Endothelial cell of umbilical vein (primary cell): ENCODE results near the gene RPSA. TPM values are rescaled to one million over a fixed set of nuclear protein-coding genes. Genes with fewer than 3 reads are reported as not detected.

Experiments
- BruUV-seq: library from RNA; stranded (reverse); fragments of 400-500 nt; replicated peaks from 2 replicates; lab custom pipeline; 2021; lab: Mats Ljungman, UMichigan
- CTCF ChIA-PET: fragments of 300-600, 350-600 bp; sonication (Branson Sonifier 250); formaldehyde crosslinking; loops from one replicate; lab custom pipeline; 2021; ENCODE audit warnings: antibody characterized with exemption, inconsistent platforms; lab: Charles Lee
- POLR2A ChIA-PET: fragments of 300-600, 350-600 bp; sonication (Branson Sonifier 250); formaldehyde crosslinking; loops from one replicate; lab custom pipeline; 2021; ENCODE audit warnings: antibody characterized with exemption, inconsistent platforms; lab: Charles Lee
- DNase-seq: peaks from one replicate; pipeline ENCODE4 v3.0.0-alpha.2; 2011; ENCODE audit warnings: low read depth, low spot score
- FAIRE-seq: peaks from 2 replicates; lab custom pipeline; 2011; peaks lifted over from hg19 to GRCh38; lab: Jason Lieb, UNC
- H2AFZ ChIP-seq: 2 replicates; pipeline ENCODE4 v1.6.0; 2012; ENCODE audit warnings: low read depth, low read length, control low read depth, inconsistent platforms
- H3K27ac ChIP-seq: 2 replicates; pipeline ENCODE4 v1.5.1; 2011; ENCODE audit warnings: low read depth, mild to moderate bottlenecking, control low read depth, low read length, moderate library complexity; ENCODE audit not compliant: insufficient read depth
- H3K27me3 ChIP-seq, 2 experiments: 2 replicates each; pipeline versions ENCODE4 v1.6.0 to v1.6.1; 2011; ENCODE audit warnings: low read length in 2 of 2, mixed read lengths in 1 of 2; ENCODE audit not compliant: control insufficient read depth in 2 of 2, insufficient read depth in 2 of 2
- H3K36me3 ChIP-seq, 2 experiments: 2 replicates in 1 of 2; 3 replicates in 1 of 2; pipeline ENCODE4 v1.5.1; 2011; ENCODE audit warnings: low read length in 2 of 2, mild to moderate bottlenecking in 1 of 2, moderate library complexity in 1 of 2; ENCODE audit not compliant: control insufficient read depth in 2 of 2, insufficient read depth in 2 of 2; ENCODE audit errors: extremely low read depth in 1 of 2
- H3K4me1 ChIP-seq: 3 replicates; pipeline ENCODE4 v1.5.1; 2011; ENCODE audit warnings: mild to moderate bottlenecking, low read length; ENCODE audit not compliant: control insufficient read depth, insufficient read depth; ENCODE audit errors: extremely low read depth
- H3K4me2 ChIP-seq: 2 replicates; pipeline ENCODE4 v1.6.1; 2011; ENCODE audit warnings: low read length, control low read depth, mixed read lengths; ENCODE audit not compliant: insufficient read depth
- H3K4me3 ChIP-seq, 3 experiments: fragments of 200-600 bp in 1 of 3; sonication (generic), shearing (Covaris generic) in 1 of 3; replicated peaks in 1 of 3; 2 replicates each; pipeline ENCODE4 v1.5.1; 2011 to 2016; ENCODE audit warnings: control low read depth in 3 of 3, low read length in 3 of 3, mild to moderate bottlenecking in 2 of 3, inconsistent platforms in 1 of 3, low read depth in 1 of 3, moderate library complexity in 1 of 3; ENCODE audit not compliant: insufficient read depth in 1 of 3
- H3K79me2 ChIP-seq: 2 replicates; pipeline ENCODE4 v1.6.0; 2012; ENCODE audit warnings: low read length, inconsistent platforms; ENCODE audit not compliant: control insufficient read depth, insufficient read depth
- H3K9ac ChIP-seq: replicated peaks from 2 replicates; pipeline ENCODE3; 2011; ENCODE audit warnings: low read length, control low read depth; ENCODE audit not compliant: insufficient read depth; ENCODE audit errors: extremely low read depth
- H3K9me1 ChIP-seq: replicated peaks from 3 replicates; pipeline ENCODE4 v1.6.0; 2011; ENCODE audit warnings: mild to moderate bottlenecking, low read length; ENCODE audit not compliant: control insufficient read depth, insufficient read depth; ENCODE audit errors: extremely low read depth
- H3K9me3 ChIP-seq: replicated peaks from 2 replicates; pipeline ENCODE4 v1.5.1; 2012; ENCODE audit warnings: low read length, inconsistent platforms; ENCODE audit not compliant: control insufficient read depth, insufficient read depth
- H4K20me1 ChIP-seq: replicated peaks from 2 replicates; pipeline ENCODE3; 2011; ENCODE audit warnings: mild to moderate bottlenecking, low read length; ENCODE audit not compliant: control insufficient read depth, insufficient read depth; ENCODE audit errors: extremely low read depth
- CTCF ChIP-seq, 2 donors: IDR thresholded peaks; 1 replicate in 1 of 2; 2 replicates in 1 of 2; pipeline ENCODE4 v1.5.1; 2011; ENCODE audit warnings: low read length in 2 of 2, mild to moderate bottlenecking in 2 of 2, moderate library complexity in 2 of 2, control low read depth in 1 of 2, inconsistent platforms in 1 of 2, low read depth in 1 of 2; ENCODE audit not compliant: insufficient read depth in 1 of 2; ENCODE audit errors: extremely low read depth in 1 of 2
- FOS ChIP-seq: IDR thresholded peaks from 2 replicates; pipeline ENCODE4 v1.6.1; 2011; ENCODE audit warnings: mild to moderate bottlenecking, low read length, moderate library complexity, borderline replicate concordance; ENCODE audit not compliant: insufficient read depth
- GATA2 ChIP-seq: IDR thresholded peaks from 2 replicates; pipeline ENCODE4 v1.7.0; 2011; ENCODE audit warnings: low read depth, mild to moderate bottlenecking, moderate library complexity, mixed read lengths, low read length; ENCODE audit not compliant: insufficient read length, insufficient read depth
- MYC ChIP-seq: IDR thresholded peaks from one replicate; pipeline ENCODE4 v1.6.1; 2011; ENCODE audit warnings: mild to moderate bottlenecking, low read depth, low read length
- POLR2A ChIP-seq: IDR thresholded peaks from 2 replicates; pipeline ENCODE4 v1.6.1; 2012; ENCODE audit warnings: low read depth, mild to moderate bottlenecking, control low read depth, low read length
- POLR2AphosphoS5 ChIP-seq: IDR thresholded peaks from 2 replicates; pipeline ENCODE4 v1.6.1; 2012; ENCODE audit warnings: low read depth, mild to moderate bottlenecking, control low read depth, low read length, moderate library complexity; ENCODE audit not compliant: insufficient read depth
- dilution Hi-C: fragments of 300-500 bp; cut with MboI; formaldehyde crosslinking; loops from one replicate; pipeline ENCODE4 v1.15.0; 2019; ENCODE audit warnings: low sequenced_read_pairs; ENCODE audit not compliant: extremely low pct_ligation_motif_present
- intact Hi-C: fragments of 100-400 bp; cut with micrococcal nuclease; formaldehyde crosslinking; loops from one replicate; pipeline ENCODE4 v1.10.0; 2022
- polyA plus RNA-seq, 4 experiments: library from polyadenylated mRNA; depleted of rRNA in 3 of 4; stranded (reverse) in 3 of 4; unstranded in 1 of 4; fragments of >200 nt; gene quantifications; 2 replicates each; pipeline versions ENCODE4 v1.2.1 to v1.2.3, GENCODE V29; 2011 to 2012; ENCODE audit warnings: missing spikeins in 1 of 4
- total RNA-seq: library from RNA; stranded (reverse); gene quantifications from 2 replicates; pipeline ENCODE4 v1.2.3, GENCODE V29; 2021
- TF ChIP-seq, protein P1 (sequence below): IDR thresholded peaks from 2 replicates; pipeline ENCODE4 v1.6.1; 2011; ENCODE audit not compliant: insufficient read depth, insufficient read length

The RPSA gene
- total and polyA plus RNA-seq, 2 donors (not counting 3 experiments of a cell fraction or from before 2014, with no cell fraction given), result 1,357 to 3,687 TPM

DNA sequence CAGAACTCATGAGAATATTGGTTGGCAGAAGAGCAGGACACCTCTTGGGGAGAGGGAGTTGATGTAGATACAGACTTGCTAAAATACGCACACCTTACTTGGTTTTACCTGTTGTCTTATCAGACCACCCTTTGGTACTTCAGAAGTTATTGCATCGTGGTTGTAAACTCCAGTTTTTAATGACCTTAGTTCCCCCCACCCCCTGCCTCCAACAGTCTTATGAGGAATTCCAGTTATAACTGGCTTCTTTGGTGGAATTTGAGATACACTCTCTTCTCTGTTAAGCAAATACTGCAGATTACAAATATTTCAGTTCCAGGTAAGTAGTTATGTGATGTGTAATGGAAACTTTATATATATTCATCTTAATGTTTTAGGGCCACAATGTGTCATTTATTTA, 18.4 kb upstream of the RPSA start:
- no peak overlapping the region for H3K27ac ChIP-seq
- H3K9me1 ChIP-seq, result no peaks in the 10 kb centered on the region
- dilution Hi-C loops (no loop called here), intact Hi-C loops (loop anchor here (10.0 kb wide), 1 partner anchor 1067 kb away; the partner anchor contains the start of gene RPL14)
- H3K27me3 ChIP-seq, result no peaks in the 10 kb centered on the region
- H3K4me3 ChIP-seq, result no peak overlapping the region
- H4K20me1 ChIP-seq, result peaks cover 15% of the 10 kb centered on the region
- no peak overlapping the region for H3K4me2 ChIP-seq
- H3K36me3 ChIP-seq, result peaks cover 7 to 8% of the 10 kb centered on the region in 2 experiments
- no peaks in the 10 kb centered on the region for H3K9me3 ChIP-seq
- no TSS peak for BruUV-seq
- H3K4me1 ChIP-seq, result peaks cover 3% of the 10 kb centered on the region
- no peak overlapping the region for H2AFZ ChIP-seq
- H3K79me2 ChIP-seq, result peaks cover 37% of the 10 kb centered on the region
- ChIA-PET POLR2A (no interaction called here), CTCF (no interaction called here)
- no peak overlapping the region for H3K9ac ChIP-seq
- TF ChIP-seq POLR2AphosphoS5 (no peak), FOS (no peak), MYC (no peak), GATA2 (no peak), POLR2A (no peak), CTCF (IDR thresholded peaks at IDR 0.05; ENCODE audit: extremely low read depth in 1 of 2, insufficient read depth in 1 of 2, low read depth in 1 of 2, low read length in 2 of 2) (no peak)
- TF ChIP-seq, protein P1, sequence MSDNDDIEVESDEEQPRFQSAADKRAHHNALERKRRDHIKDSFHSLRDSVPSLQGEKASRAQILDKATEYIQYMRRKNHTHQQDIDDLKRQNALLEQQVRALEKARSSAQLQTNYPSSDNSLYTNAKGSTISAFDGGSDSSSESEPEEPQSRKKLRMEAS, result no peak
- DNase-seq (no peak), FAIRE-seq (no peak)
